ENCODE data around the gene SDSL.

DNA sequence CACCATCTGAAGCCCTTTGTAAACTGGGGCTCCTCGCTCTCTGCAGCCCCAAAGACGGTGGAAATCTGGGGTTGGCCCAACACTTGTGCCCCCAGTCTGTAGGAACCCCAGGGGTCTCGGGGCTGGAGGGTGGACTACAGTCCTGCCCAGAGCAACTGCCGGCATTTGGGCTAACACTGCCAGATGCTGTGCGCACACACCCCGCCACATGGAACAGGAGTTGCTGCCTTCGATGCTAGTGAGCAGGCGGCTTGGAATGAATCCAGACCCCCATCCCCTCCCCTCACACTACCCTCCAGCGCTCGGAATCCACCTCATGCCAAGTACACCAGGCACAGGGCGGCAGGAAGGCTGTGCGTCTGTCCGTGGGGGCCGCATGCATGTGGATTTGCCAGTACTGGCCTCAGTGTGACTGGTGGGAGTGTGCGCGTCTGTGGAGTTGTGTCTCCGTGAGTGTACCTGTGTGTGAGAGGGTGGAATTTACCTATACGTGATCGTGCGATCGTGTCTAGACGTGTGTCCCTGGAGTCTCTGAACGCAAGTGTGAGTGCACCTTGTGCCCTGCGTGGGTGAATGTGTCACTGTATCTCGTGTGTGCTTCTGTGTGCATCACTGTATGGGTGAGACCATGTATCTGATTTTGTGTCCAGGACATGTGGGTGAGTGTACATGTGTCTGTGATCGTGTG lies 44.4 kb downstream of the SDSL start:
- TF ChIP-seq, protein P1, sequence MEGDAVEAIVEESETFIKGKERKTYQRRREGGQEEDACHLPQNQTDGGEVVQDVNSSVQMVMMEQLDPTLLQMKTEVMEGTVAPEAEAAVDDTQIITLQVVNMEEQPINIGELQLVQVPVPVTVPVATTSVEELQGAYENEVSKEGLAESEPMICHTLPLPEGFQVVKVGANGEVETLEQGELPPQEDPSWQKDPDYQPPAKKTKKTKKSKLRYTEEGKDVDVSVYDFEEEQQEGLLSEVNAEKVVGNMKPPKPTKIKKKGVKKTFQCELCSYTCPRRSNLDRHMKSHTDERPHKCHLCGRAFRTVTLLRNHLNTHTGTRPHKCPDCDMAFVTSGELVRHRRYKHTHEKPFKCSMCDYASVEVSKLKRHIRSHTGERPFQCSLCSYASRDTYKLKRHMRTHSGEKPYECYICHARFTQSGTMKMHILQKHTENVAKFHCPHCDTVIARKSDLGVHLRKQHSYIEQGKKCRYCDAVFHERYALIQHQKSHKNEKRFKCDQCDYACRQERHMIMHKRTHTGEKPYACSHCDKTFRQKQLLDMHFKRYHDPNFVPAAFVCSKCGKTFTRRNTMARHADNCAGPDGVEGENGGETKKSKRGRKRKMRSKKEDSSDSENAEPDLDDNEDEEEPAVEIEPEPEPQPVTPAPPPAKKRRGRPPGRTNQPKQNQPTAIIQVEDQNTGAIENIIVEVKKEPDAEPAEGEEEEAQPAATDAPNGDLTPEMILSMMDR (conservative IDR thresholded peaks at IDR 0.05) = no peak
- no peak for TF ChIP-seq ZFX (IDR thresholded peaks at IDR 0.05)
